Measurements from ENCODE around the gene RYR3. TPM values are rescaled to one million over a fixed set of nuclear protein-coding genes. Genes with fewer than 3 reads are reported as not detected.

RYR3 gene
- total and polyA plus RNA-seq, 2 donors (not counting 1 experiment from before 2014, with no cell fraction given): not detected

DNA sequence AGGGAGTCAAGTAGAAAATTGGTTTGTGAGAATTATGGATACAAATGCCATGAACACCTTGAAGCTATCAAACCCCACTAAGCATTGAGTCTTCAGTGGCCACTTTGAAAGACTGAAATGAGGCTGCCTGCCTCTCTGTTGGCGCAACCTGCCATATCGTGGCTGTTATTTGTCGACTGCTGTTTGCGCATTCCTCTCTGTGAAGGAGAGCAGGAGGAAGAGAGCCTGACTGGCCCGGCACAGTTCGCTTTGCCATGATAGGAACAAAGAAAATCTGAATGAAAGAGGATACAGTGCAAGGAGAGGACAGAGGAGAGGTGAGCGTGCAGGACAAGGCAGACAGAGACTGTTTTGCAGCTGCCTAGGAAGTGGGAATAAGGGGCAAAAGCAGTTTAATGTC is 289.4 kb downstream of the RYR3 start:
- no peak overlapping the region for H3K4me3 Mint-ChIP-seq
- H3K27ac ChIP-seq (ENCODE audit: low read length in 2 of 2): no peak overlapping the region
- ATAC-seq (ENCODE audit: low read depth) (no peak), DNase-seq (no peak)
- intact Hi-C loops (cut with micrococcal nuclease): no loop called here
- H3K4me3 ChIP-seq (ENCODE audit: control extremely low read depth in 1 of 5, extremely low read depth in 1 of 5, insufficient read depth in 1 of 5, low read depth in 2 of 5, low read length in 4 of 5): no peak overlapping the region
- no peaks in the 10 kb centered on the region for H3K27me3 ChIP-seq (replicated peaks in 1 of 4; ENCODE audit: control extremely low read depth in 1 of 4, control insufficient read depth in 3 of 4, insufficient read depth in 4 of 4, low read length in 3 of 4)
- H3K4me1 Mint-ChIP-seq: no peaks in the 10 kb centered on the region
- TF ChIP-seq, protein P1, sequence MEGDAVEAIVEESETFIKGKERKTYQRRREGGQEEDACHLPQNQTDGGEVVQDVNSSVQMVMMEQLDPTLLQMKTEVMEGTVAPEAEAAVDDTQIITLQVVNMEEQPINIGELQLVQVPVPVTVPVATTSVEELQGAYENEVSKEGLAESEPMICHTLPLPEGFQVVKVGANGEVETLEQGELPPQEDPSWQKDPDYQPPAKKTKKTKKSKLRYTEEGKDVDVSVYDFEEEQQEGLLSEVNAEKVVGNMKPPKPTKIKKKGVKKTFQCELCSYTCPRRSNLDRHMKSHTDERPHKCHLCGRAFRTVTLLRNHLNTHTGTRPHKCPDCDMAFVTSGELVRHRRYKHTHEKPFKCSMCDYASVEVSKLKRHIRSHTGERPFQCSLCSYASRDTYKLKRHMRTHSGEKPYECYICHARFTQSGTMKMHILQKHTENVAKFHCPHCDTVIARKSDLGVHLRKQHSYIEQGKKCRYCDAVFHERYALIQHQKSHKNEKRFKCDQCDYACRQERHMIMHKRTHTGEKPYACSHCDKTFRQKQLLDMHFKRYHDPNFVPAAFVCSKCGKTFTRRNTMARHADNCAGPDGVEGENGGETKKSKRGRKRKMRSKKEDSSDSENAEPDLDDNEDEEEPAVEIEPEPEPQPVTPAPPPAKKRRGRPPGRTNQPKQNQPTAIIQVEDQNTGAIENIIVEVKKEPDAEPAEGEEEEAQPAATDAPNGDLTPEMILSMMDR (IDR thresholded peaks at IDR 0.05): no peak
- TF ChIP-seq EZH2 (IDR thresholded peaks at IDR 0.05; ENCODE audit: borderline replicate concordance, insufficient read depth, low read depth, low read length, poor library complexity, severe bottlenecking): no peak
- ChIA-PET POLR2A (no interaction called here), CTCF (no interaction called here)
- H3K9ac ChIP-seq (ENCODE audit: low read length): no peak overlapping the region
- no peak overlapping the region for H2AFZ ChIP-seq (ENCODE audit: insufficient read depth, low read depth, low read length, poor library complexity, severe bottlenecking)
- H3K9me3 ChIP-seq (ENCODE audit: control extremely low read depth in 1 of 3, control insufficient read depth in 2 of 3, insufficient read depth in 1 of 3, low read length in 2 of 3): peaks cover 0 to 3% (median 0%) of the 10 kb centered on the region in 3 donors
- no peaks in the 10 kb centered on the region for H3K79me2 ChIP-seq (ENCODE audit: control insufficient read depth, insufficient read depth, low read length)
- no peaks in the 10 kb centered on the region for H3K36me3 ChIP-seq (replicated peaks in 1 of 2; ENCODE audit: control extremely low read depth in 1 of 2, control insufficient read depth in 1 of 2, extremely low read depth in 1 of 2, insufficient read depth in 2 of 2, low read length in 1 of 2)
- H3K9me3 Mint-ChIP-seq (ENCODE audit: insufficient read depth): no peaks in the 10 kb centered on the region
- no peaks in the 10 kb centered on the region for H3K4me1 ChIP-seq (ENCODE audit: control insufficient read depth in 2 of 2, insufficient read depth in 2 of 2, low read length in 2 of 2)
- no peaks in the 10 kb centered on the region for H4K20me1 ChIP-seq (ENCODE audit: control insufficient read depth, insufficient read depth, low read length, poor library complexity, severe bottlenecking)
- 96% methylated on average over 7 of the region's 7 CpGs for WGBS (ENCODE audit: insufficient coverage)
- no peak overlapping the region for H3K4me2 ChIP-seq (replicated peaks; ENCODE audit: low read depth, low read length, poor library complexity, severe bottlenecking)
- H3K27me3 Mint-ChIP-seq: no peaks in the 10 kb centered on the region
- no peak overlapping the region for H3K27ac Mint-ChIP-seq

DNA sequence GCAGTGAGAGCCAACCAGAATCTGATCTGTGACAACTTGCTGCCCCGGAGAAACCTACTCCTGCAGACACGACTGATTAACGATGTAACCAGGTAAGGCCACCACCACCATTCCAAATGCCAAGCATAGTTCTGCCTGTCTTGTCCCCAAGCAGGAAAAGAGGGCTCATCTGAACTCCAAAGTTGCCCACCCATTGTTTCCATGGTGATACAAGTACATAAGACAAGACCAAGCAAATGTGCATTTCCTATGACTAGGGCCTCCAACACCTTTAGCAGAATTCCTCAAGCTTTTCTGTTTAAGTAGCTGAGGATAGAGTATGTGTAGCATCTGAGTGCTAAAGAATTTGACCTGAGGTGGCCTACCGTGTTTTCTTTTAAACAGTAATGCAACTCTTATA is 290.7 kb downstream of the RYR3 start:
- Histone ChIP-seq H3K9me3 (ENCODE audit: control extremely low read depth in 1 of 3, control insufficient read depth in 2 of 3, insufficient read depth in 1 of 3, low read length in 2 of 3) (peaks cover 0 to 3% (median 0%) of the 10 kb centered on the region in 3 donors), H3K9ac (ENCODE audit: low read length) (no peak overlapping the region), H3K4me1 (ENCODE audit: control insufficient read depth in 2 of 2, insufficient read depth in 2 of 2, low read length in 2 of 2) (no peaks in the 10 kb centered on the region), H3K4me3 (ENCODE audit: control extremely low read depth in 1 of 5, extremely low read depth in 1 of 5, insufficient read depth in 1 of 5, low read depth in 2 of 5, low read length in 4 of 5) (no peak overlapping the region), H3K27ac (ENCODE audit: low read length in 2 of 2) (no peak overlapping the region), H3K36me3 (replicated peaks in 1 of 2; ENCODE audit: control extremely low read depth in 1 of 2, control insufficient read depth in 1 of 2, extremely low read depth in 1 of 2, insufficient read depth in 2 of 2, low read length in 1 of 2) (no peaks in the 10 kb centered on the region), H3K27me3 (replicated peaks in 1 of 4; ENCODE audit: control extremely low read depth in 1 of 4, control insufficient read depth in 3 of 4, insufficient read depth in 4 of 4, low read length in 3 of 4) (no peaks in the 10 kb centered on the region), H4K20me1 (ENCODE audit: control insufficient read depth, insufficient read depth, low read length, poor library complexity, severe bottlenecking) (no peaks in the 10 kb centered on the region), H3K79me2 (ENCODE audit: control insufficient read depth, insufficient read depth, low read length) (no peaks in the 10 kb centered on the region), H3K4me2 (replicated peaks; ENCODE audit: low read depth, low read length, poor library complexity, severe bottlenecking) (no peak overlapping the region), H2AFZ (ENCODE audit: insufficient read depth, low read depth, low read length, poor library complexity, severe bottlenecking) (no peak overlapping the region)
- TF ChIP-seq, protein P1 (IDR thresholded peaks at IDR 0.05): no peak
- TF ChIP-seq EZH2 (IDR thresholded peaks at IDR 0.05; ENCODE audit: borderline replicate concordance, insufficient read depth, low read depth, low read length, poor library complexity, severe bottlenecking): no peak
- CTCF ChIA-PET: no interaction called here
- DNase-seq (no peak), ATAC-seq (ENCODE audit: low read depth) (no peak)
- Mint-ChIP-seq H3K27ac (no peak overlapping the region), H3K27me3 (no peaks in the 10 kb centered on the region), H3K4me1 (no peaks in the 10 kb centered on the region), H3K9me3 (ENCODE audit: insufficient read depth) (no peaks in the 10 kb centered on the region), H3K4me3 (no peak overlapping the region)
- POLR2A ChIA-PET: no interaction called here
- intact Hi-C loops (cut with micrococcal nuclease): no loop called here
- 100% methylated on average over 3 of the region's 4 CpGs for WGBS (ENCODE audit: insufficient coverage)
